Astrocyte (in vitro differentiated cells and primary cell): ENCODE data around the gene CCL5. TPM values are rescaled to one million over a fixed set of nuclear protein-coding genes. Genes with fewer than 3 reads are reported as not detected.

Experiments used
- DNase-seq: peaks from one replicate; pipeline ENCODE4 v3.0.0-alpha.2; 2010; ENCODE audit warnings: low read depth
- FAIRE-seq: peaks from 2 replicates; lab custom pipeline; 2011; peaks lifted over from hg19 to GRCh38; lab: Jason Lieb, UNC
- H2AFZ ChIP-seq: 2 replicates; pipeline ENCODE4 v1.6.0; 2012; ENCODE audit warnings: low read depth, low read length, inconsistent platforms
- H3K27ac ChIP-seq: 2 replicates; pipeline ENCODE4 v1.5.1; 2011; ENCODE audit warnings: low read depth, low read length, inconsistent platforms
- H3K27me3 ChIP-seq: 2 replicates; pipeline ENCODE4 v1.6.0; 2011; ENCODE audit warnings: low read length, inconsistent platforms; ENCODE audit not compliant: insufficient read depth
- H3K36me3 ChIP-seq: 2 replicates; pipeline ENCODE4 v1.5.1; 2011; ENCODE audit warnings: low read length, inconsistent platforms; ENCODE audit not compliant: insufficient read depth
- H3K4me1 ChIP-seq: 2 replicates; pipeline ENCODE4 v1.5.1; 2011; ENCODE audit warnings: low read length, inconsistent platforms; ENCODE audit not compliant: insufficient read depth
- H3K4me2 ChIP-seq: 2 replicates; pipeline ENCODE4 v1.6.0; 2012; ENCODE audit warnings: low read length, inconsistent platforms
- H3K4me3 ChIP-seq: 2 replicates; pipeline ENCODE4 v1.5.1; 2011; ENCODE audit warnings: low read depth, mild to moderate bottlenecking, low read length, inconsistent platforms; ENCODE audit not compliant: insufficient read depth
- H3K79me2 ChIP-seq: 2 replicates; pipeline ENCODE4 v1.6.0; 2012; ENCODE audit warnings: mild to moderate bottlenecking, low read length, inconsistent platforms; ENCODE audit not compliant: insufficient read depth
- H3K9ac ChIP-seq: 2 replicates; pipeline ENCODE4 v1.6.0; 2012; ENCODE audit warnings: mild to moderate bottlenecking, low read length, inconsistent platforms
- H3K9me3 ChIP-seq: 2 replicates; pipeline ENCODE4 v1.5.1; 2012; ENCODE audit warnings: low read depth, mild to moderate bottlenecking, low read length, inconsistent platforms; ENCODE audit not compliant: insufficient read depth
- H4K20me1 ChIP-seq: 2 replicates; pipeline ENCODE4 v1.6.0; 2012; ENCODE audit warnings: low read length, inconsistent platforms; ENCODE audit not compliant: insufficient read depth
- H3K27ac Mint-ChIP-seq: one replicate; pipeline ENCODE4 v1.8.0; 2021; ENCODE audit warnings: mild to moderate bottlenecking, mixed read lengths; ENCODE audit not compliant: unreplicated experiment
- H3K27me3 Mint-ChIP-seq: one replicate; pipeline ENCODE4 v1.8.0; 2021; ENCODE audit warnings: low read depth, mixed read lengths; ENCODE audit not compliant: unreplicated experiment
- H3K36me3 Mint-ChIP-seq: one replicate; pipeline ENCODE4 v1.8.0; 2021; ENCODE audit warnings: low read depth, mixed read lengths; ENCODE audit not compliant: unreplicated experiment
- H3K4me1 Mint-ChIP-seq: one replicate; pipeline ENCODE4 v1.8.0; 2021; ENCODE audit warnings: low read depth, mixed read lengths; ENCODE audit not compliant: unreplicated experiment
- H3K4me3 Mint-ChIP-seq: one replicate; pipeline ENCODE4 v1.8.0; 2021; ENCODE audit warnings: mild to moderate bottlenecking, moderate library complexity, mixed read lengths; ENCODE audit not compliant: unreplicated experiment
- H3K9me3 Mint-ChIP-seq: one replicate; pipeline ENCODE4 v1.8.0; 2021; ENCODE audit warnings: mild to moderate bottlenecking, mixed read lengths; ENCODE audit not compliant: unreplicated experiment
- CTCF ChIP-seq: IDR thresholded peaks from 2 replicates; pipeline ENCODE4 v1.5.1; 2011; ENCODE audit warnings: low read depth, mild to moderate bottlenecking, inconsistent platforms, low read length, moderate library complexity; ENCODE audit not compliant: insufficient read depth
- EZH2 ChIP-seq: IDR thresholded peaks from 2 replicates; pipeline ENCODE4 v1.6.1; 2012; ENCODE audit warnings: mild to moderate bottlenecking, low read length, inconsistent platforms; ENCODE audit not compliant: insufficient read depth
- total RNA-seq: library from RNA; stranded (reverse); gene quantifications from 2 replicates; pipeline ENCODE4 v1.2.1, GENCODE V29; 2021

CCL5 gene
- total RNA-seq, 1 donor from 2014 or later, result 71.3 TPM

GRCh38 chr17:35906191-35906925, 26.2 kb upstream of the CCL5 start:
- H3K27me3 Mint-ChIP-seq, result peaks cover 36% of the 10 kb centered on the region
- H3K79me2 ChIP-seq, result no peaks in the 10 kb centered on the region
- no peak for TF ChIP-seq CTCF
- no peak for TF ChIP-seq EZH2
- FAIRE-seq, result no peak
- no peak overlapping the region for H2AFZ ChIP-seq
- H3K9me3 ChIP-seq, result no peaks in the 10 kb centered on the region
- peaks cover 14% of the 10 kb centered on the region for H3K9me3 Mint-ChIP-seq
- peaks cover 3% of the 10 kb centered on the region for H3K36me3 Mint-ChIP-seq
- no peak overlapping the region for H3K4me2 ChIP-seq
- no peaks in the 10 kb centered on the region for H3K4me1 ChIP-seq
- no peaks in the 10 kb centered on the region for H3K27me3 ChIP-seq
- H3K27ac ChIP-seq, result no peak overlapping the region
- H3K4me1 Mint-ChIP-seq, result peaks cover 9% of the 10 kb centered on the region
- no peak overlapping the region for H3K4me3 Mint-ChIP-seq
- H3K4me3 ChIP-seq, result no peak overlapping the region
- H4K20me1 ChIP-seq, result no peaks in the 10 kb centered on the region
- H3K36me3 ChIP-seq, result no peaks in the 10 kb centered on the region
- no peak overlapping the region for H3K9ac ChIP-seq
- no peak overlapping the region for H3K27ac Mint-ChIP-seq
- DNase-seq, result no peak

GRCh38 chr17:35903451-35903850, 23.3 kb upstream of the CCL5 start:
- no peaks in the 10 kb centered on the region for H4K20me1 ChIP-seq
- H3K27ac ChIP-seq, result no peak overlapping the region
- no peak overlapping the region for H3K4me3 ChIP-seq
- H3K27me3 Mint-ChIP-seq, result peaks cover 17% of the 10 kb centered on the region
- H3K79me2 ChIP-seq, result no peaks in the 10 kb centered on the region
- no peaks in the 10 kb centered on the region for H3K36me3 Mint-ChIP-seq
- no peak overlapping the region for H2AFZ ChIP-seq
- H3K4me2 ChIP-seq, result no peak overlapping the region
- H3K9me3 ChIP-seq, result no peaks in the 10 kb centered on the region
- no peak overlapping the region for H3K27ac Mint-ChIP-seq
- no peak for FAIRE-seq
- H3K36me3 ChIP-seq, result no peaks in the 10 kb centered on the region
- H3K9ac ChIP-seq, result no peak overlapping the region
- no peaks in the 10 kb centered on the region for H3K9me3 Mint-ChIP-seq
- no peaks in the 10 kb centered on the region for H3K27me3 ChIP-seq
- DNase-seq, result no peak
- H3K4me1 Mint-ChIP-seq, result peaks cover 33% of the 10 kb centered on the region
- H3K4me3 Mint-ChIP-seq, result no peak overlapping the region
- TF ChIP-seq CTCF, result no peak
- TF ChIP-seq EZH2, result no peak
- H3K4me1 ChIP-seq, result no peaks in the 10 kb centered on the region

- peaks cover 8% of the 10 kb centered on the region for H3K27me3 Mint-ChIP-seq
- no peak overlapping the region for H3K4me3 Mint-ChIP-seq
- Histone ChIP-seq H3K27me3 (no peaks in the 10 kb centered on the region), H4K20me1 (no peaks in the 10 kb centered on the region), H3K9me3 (no peaks in the 10 kb centered on the region), H3K36me3 (no peaks in the 10 kb centered on the region), H3K9ac (no peak overlapping the region), H3K4me1 (no peaks in the 10 kb centered on the region), H2AFZ (no peak overlapping the region), H3K4me3 (no peak overlapping the region), H3K79me2 (no peaks in the 10 kb centered on the region), H3K27ac (no peak overlapping the region), H3K4me2 (no peak overlapping the region)
- H3K27ac Mint-ChIP-seq, result peak overlapping the region; percentile 88
- H3K4me1 Mint-ChIP-seq, result peaks cover 41% of the 10 kb centered on the region
- H3K9me3 Mint-ChIP-seq, result no peaks in the 10 kb centered on the region
- TF ChIP-seq CTCF (no peak), EZH2 (no peak)
- DNase-seq, result no peak
- H3K36me3 Mint-ChIP-seq, result no peaks in the 10 kb centered on the region
- FAIRE-seq, result no peak
These were observed 21.5 kb upstream of the CCL5 start for GRCh38 chr17:35901631-35902175.
